Testis (tissue), 3 donors: Measurements from ENCODE around the gene PDHA1. TPM values are rescaled to one million over a fixed set of nuclear protein-coding genes. Genes with fewer than 3 reads are reported as not detected.

Experiments used
- DNase-seq: peaks from one replicate; pipeline ENCODE4 v3.0.0-alpha.2; 2019
- H3K27ac ChIP-seq, 2 donors: fragments of 200-600 bp; sonication (generic); one replicate each; pipeline ENCODE4 v1.5.1; 2019
- H3K27me3 ChIP-seq: fragments of 200-600 bp; sonication (generic); one replicate; pipeline ENCODE4 v1.5.1; 2019
- H3K36me3 ChIP-seq: fragments of 200-600 bp; sonication (generic); one replicate; pipeline ENCODE4 v1.5.1; 2017; ENCODE audit warnings: low read depth; ENCODE audit errors: missing control alignments
- H3K4me1 ChIP-seq: fragments of 200-600 bp; sonication (generic); one replicate; pipeline ENCODE4 v1.5.1; 2019
- H3K4me3 ChIP-seq, 2 donors: fragments of 200-600 bp; sonication (generic); one replicate each; pipeline ENCODE4 v1.5.1; 2017 to 2019
- H3K9me3 ChIP-seq: fragments of 200-600 bp; sonication (generic); one replicate; pipeline ENCODE4 v1.5.1; 2017
- POLR2A ChIP-seq: fragments of 450-650 bp; IDR thresholded peaks from one replicate; pipeline ENCODE4 v1.6.1; 2017; ENCODE audit warnings: antibody characterized with exemption, mild to moderate bottlenecking, moderate library complexity
- WGBS, 2 donors: methylation state at CpG; one replicate each; pipeline ENCODE4 v1.1.5; 2018; 5-methylcytosine and 5-hydroxymethylcytosine counted together
- intact Hi-C: fragments of 100-400 bp; cut with DNase I; formaldehyde crosslinking; loops from one replicate; pipeline ENCODE4 v1.15.1; 2023; ENCODE audit warnings: low total_unique reads
- polyA plus RNA-seq: library from polyadenylated mRNA; stranded (reverse); fragments of 350-450 nt; fragmentation: Illumina TruSeq; extraction: RNeasy Lipid Tissue Mini Kit (QIAGEN cat#74804); gene quantifications from one replicate; pipeline ENCODE4 v1.2.3, GENCODE V29; 2014; ENCODE audit warnings: low read depth, low replicate concordance; ENCODE audit not compliant: insufficient read depth
- total RNA-seq, 2 donors: library from RNA; depleted of rRNA; stranded (reverse); fragments of >200 nt; gene quantifications; one replicate each; pipeline ENCODE4 v1.2.3, GENCODE V29; 2016
- TF ChIP-seq, protein P1 (sequence below), 3 experiments: fragments of 450-650 bp in 2 of 3; fragments of 200-600 bp in 1 of 3; sonication (generic) in 1 of 3; IDR thresholded peaks; one replicate each; pipeline ENCODE4 v1.5.1; 2016 to 2019; ENCODE audit warnings: antibody characterized with exemption in 3 of 3, mild to moderate bottlenecking in 2 of 3, moderate library complexity in 1 of 3

The PDHA1 gene
- total and polyA plus RNA-seq, 3 donors from 2014 or later, result 45.4 to 76.9 (median 69.2) TPM

DNA sequence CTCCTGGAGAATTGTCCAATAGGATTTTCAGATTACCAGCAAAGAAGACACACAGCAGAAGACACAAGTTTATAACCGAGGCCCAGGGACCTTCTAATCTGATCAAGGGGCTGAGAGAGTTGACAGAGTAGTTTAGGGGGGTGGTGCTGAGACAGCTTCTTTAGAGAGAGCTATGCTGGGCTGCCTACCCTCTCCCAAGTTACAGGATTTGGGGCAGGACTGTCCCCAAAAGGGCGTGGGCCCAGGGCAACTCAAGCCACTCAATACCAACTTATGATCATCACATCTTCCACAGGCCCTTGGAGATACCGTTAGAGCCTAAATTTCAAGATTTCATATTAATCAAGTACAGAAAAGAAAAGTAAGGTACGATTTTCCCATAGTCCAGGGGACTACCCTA lies 43.0 kb downstream of the PDHA1 start:
- Histone ChIP-seq H3K36me3 (no peaks in the 10 kb centered on the region), H3K27me3 (no peaks in the 10 kb centered on the region), H3K4me3 (no peak overlapping the region), H3K4me1 (no peaks in the 10 kb centered on the region), H3K9me3 (no peaks in the 10 kb centered on the region), H3K27ac (no peak overlapping the region)
- TF ChIP-seq, protein P1, sequence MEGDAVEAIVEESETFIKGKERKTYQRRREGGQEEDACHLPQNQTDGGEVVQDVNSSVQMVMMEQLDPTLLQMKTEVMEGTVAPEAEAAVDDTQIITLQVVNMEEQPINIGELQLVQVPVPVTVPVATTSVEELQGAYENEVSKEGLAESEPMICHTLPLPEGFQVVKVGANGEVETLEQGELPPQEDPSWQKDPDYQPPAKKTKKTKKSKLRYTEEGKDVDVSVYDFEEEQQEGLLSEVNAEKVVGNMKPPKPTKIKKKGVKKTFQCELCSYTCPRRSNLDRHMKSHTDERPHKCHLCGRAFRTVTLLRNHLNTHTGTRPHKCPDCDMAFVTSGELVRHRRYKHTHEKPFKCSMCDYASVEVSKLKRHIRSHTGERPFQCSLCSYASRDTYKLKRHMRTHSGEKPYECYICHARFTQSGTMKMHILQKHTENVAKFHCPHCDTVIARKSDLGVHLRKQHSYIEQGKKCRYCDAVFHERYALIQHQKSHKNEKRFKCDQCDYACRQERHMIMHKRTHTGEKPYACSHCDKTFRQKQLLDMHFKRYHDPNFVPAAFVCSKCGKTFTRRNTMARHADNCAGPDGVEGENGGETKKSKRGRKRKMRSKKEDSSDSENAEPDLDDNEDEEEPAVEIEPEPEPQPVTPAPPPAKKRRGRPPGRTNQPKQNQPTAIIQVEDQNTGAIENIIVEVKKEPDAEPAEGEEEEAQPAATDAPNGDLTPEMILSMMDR (IDR thresholded peaks at IDR 0.05), result no peak
- TF ChIP-seq POLR2A, result no peak
- WGBS, 2 donors, result 85 to 93% methylated on average over 2 to 4 of the region's 4 CpGs
- DNase-seq, result no peak
- intact Hi-C loops, result no loop called here

DNA sequence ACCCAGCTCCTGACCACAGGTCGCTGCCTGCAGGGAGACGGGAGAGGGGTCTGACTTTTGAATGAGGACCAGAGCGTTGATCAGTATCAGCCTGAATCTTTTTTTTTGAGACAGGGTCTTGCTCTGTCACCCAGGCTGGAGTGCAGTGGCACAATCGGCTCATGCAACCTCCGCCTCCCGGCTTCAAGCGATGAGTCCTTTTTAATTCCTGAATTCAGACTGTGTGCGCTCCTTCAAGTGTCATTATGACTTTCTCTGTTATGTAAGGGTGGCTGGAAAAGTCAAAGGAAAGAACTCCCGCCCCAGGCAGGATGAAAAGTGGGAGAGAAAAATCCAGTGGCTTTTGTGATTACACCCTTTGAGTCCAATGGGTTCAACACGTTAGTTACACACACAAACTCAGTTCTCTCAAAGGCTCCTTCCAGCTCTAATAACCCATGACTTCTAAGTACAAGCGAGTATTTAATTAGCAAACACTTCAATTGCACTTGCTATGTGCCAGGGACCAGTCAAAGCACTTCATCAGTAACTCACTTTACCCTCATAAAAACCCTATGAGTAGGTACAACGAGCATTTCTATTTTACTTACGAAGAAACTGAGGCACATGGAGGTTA lies 44.4 kb downstream of the PDHA1 start:
- no peaks in the 10 kb centered on the region for H3K36me3 ChIP-seq
- intact Hi-C loops, result no loop called here

DNA sequence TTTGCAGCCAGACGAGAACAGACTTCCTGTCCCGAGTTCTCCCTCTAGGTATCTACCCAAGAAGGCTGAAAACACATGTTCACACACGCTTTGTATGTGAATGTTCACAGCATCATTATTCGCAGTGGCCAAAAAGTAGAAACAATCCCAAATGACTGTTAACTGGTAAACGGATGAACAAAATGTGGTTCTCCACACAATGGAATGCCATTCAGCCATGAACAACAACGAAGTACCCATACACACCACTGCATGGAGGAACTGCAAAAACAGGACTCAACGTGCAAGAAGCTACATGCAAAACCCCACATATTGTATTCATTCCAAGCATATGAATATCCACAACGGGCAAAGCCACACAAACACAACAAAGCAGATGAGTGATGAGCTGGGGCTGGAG lies 45.0 kb downstream of the PDHA1 start:
- Histone ChIP-seq H3K36me3 (no peaks in the 10 kb centered on the region), H3K27ac (no peak overlapping the region), H3K27me3 (no peaks in the 10 kb centered on the region), H3K4me3 (no peak overlapping the region), H3K4me1 (no peaks in the 10 kb centered on the region), H3K9me3 (no peaks in the 10 kb centered on the region)
- TF ChIP-seq POLR2A, result no peak
- TF ChIP-seq, protein P1 (IDR thresholded peaks at IDR 0.05), result no peak
- DNase-seq, result no peak
- intact Hi-C loops, result no loop called here
- 75 to 79% methylated on average over 6 to 8 of the region's 8 CpGs for WGBS, 2 donors

More for the DNA sequence above, 44.4 kb downstream of the PDHA1 start:
- no peak for DNase-seq
- TF ChIP-seq, protein P1 (IDR thresholded peaks at IDR 0.05), result no peak
- no peak for TF ChIP-seq POLR2A
- H3K27ac ChIP-seq, result no peak overlapping the region
- H3K4me1 ChIP-seq, result no peaks in the 10 kb centered on the region
- no peak overlapping the region for H3K4me3 ChIP-seq
- no peaks in the 10 kb centered on the region for H3K9me3 ChIP-seq
- 86 to 91% methylated on average over 9 to 13 of the region's 13 CpGs for WGBS, 2 donors
- H3K27me3 ChIP-seq, result no peaks in the 10 kb centered on the region

DNA sequence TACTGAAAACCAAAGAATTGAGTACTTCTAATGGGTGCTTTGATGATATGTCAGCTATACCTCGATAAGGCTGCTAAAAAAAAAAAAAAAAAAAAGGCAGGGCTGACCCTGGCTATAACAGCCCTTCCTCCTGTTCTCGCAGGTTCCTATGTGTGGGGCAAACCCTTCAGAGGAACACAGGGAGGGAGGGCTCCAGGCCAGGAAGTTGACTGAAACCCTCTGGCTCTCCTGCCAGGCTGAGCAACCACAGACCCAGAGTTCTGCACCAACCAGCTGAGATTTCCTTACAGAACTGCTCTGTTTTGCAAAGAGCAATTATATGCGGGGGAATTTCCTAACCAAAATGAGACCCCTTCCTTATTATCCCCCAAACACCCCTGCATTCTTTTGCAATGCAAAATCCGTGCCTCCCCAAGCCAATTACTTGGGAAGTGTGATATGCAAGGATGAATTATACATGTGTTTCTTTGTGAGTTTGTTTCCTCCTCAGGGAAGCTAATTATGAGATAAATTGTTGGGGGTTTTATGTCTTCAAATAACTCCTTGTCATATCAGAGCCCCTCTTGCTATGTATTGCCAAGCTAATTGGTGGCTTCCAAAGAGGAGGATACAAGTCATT lies 45.6 kb downstream of the PDHA1 start:
- no peaks in the 10 kb centered on the region for H3K4me1 ChIP-seq
- H3K36me3 ChIP-seq, result no peaks in the 10 kb centered on the region
- H3K27ac ChIP-seq, result no peak overlapping the region
- intact Hi-C loops, result no loop called here
- H3K27me3 ChIP-seq, result no peaks in the 10 kb centered on the region
- TF ChIP-seq POLR2A, result no peak
- TF ChIP-seq, protein P1 (IDR thresholded peaks at IDR 0.05), result no peak
- no peaks in the 10 kb centered on the region for H3K9me3 ChIP-seq
- DNase-seq, result no peak
- 41 to 48% methylated on average over 4 of the region's 4 CpGs for WGBS, 2 donors
- no peak overlapping the region for H3K4me3 ChIP-seq

DNA sequence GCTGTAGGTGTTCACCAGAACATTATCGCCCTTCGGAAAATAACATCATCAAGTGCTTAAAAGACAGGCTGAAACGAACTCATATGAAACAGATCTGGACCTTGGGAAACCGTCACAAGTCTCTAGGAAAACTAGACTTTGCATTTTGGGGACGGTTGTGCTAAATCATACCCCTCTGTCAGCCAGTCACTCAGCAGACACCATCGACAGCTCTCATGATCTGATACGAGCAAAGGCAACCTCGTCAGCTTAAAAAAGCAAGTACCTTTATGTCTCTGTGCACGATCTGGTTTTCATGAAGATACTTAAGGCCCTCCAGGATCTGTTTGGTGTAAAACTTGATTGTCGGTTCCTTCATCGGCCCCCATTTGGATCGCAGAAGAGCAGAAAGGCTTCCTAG lies 48.4 kb downstream of the PDHA1 start:
- no peak for DNase-seq
- H3K4me1 ChIP-seq, result no peaks in the 10 kb centered on the region
- no peak overlapping the region for H3K4me3 ChIP-seq
- no peaks in the 10 kb centered on the region for H3K27me3 ChIP-seq
- H3K27ac ChIP-seq, result no peak overlapping the region
- H3K9me3 ChIP-seq, result no peaks in the 10 kb centered on the region
- TF ChIP-seq POLR2A, result no peak
- intact Hi-C loops, result no loop called here
- 94 to 98% methylated on average over 9 to 11 of the region's 12 CpGs for WGBS, 2 donors
- H3K36me3 ChIP-seq, result no peaks in the 10 kb centered on the region
